Activated CD4-positive, alpha-beta T cell treated with anti-CD3 and anti-CD28 coated beads, Interleukin-2, amount 50 U/mL, for 16 hours (primary cell): ENCODE measurements around the gene EID1.
"Not testable (repeated sequence)": the region's sequence is repeated elsewhere in the genome, so short reads cannot be mapped to it uniquely, and the experiment has no call there.

Source experiments
- DNase-seq: peaks from one replicate; pipeline ENCODE4 v3.0.0-alpha.2; 2020

EID1 gene

DNA sequence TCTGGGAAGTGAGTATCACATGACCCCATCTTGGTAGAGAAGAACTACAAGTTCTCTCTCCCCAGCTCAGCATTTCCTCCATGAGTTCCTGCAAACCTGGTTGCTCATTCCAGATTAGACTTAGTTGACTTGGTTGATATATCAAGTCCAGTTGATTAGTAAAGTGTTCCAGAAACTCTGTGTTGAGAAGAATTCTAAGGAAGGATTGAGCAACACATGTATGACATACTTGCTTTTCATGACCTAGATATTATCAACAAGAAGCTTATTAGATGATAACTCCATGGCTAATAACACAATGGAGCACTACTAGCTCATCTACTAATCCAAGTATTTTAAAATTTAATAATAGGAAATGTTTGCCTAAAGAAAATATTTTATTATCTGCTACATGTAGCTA, 6.4 kb upstream of the EID1 start:
- DNase-seq: no peak

DNA sequence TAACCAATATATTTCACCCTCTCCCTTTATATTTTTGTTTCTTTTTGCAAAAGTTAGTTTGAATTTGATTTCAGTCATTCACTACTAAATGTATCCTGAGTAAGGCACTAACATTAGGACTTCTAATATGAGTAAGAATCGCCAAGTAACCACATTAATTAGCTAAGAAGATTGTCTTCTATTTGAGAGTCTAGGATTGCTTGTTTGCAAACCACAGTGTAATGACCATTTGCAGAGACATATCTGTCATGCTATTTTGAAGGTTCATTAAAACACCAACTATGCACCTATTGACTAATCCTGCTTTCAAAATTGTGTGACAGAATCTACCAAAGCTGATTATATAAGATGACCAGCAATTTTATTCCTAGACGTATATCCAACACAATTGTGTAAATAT, 5.3 kb upstream of the EID1 start:
- no peak for DNase-seq

DNA sequence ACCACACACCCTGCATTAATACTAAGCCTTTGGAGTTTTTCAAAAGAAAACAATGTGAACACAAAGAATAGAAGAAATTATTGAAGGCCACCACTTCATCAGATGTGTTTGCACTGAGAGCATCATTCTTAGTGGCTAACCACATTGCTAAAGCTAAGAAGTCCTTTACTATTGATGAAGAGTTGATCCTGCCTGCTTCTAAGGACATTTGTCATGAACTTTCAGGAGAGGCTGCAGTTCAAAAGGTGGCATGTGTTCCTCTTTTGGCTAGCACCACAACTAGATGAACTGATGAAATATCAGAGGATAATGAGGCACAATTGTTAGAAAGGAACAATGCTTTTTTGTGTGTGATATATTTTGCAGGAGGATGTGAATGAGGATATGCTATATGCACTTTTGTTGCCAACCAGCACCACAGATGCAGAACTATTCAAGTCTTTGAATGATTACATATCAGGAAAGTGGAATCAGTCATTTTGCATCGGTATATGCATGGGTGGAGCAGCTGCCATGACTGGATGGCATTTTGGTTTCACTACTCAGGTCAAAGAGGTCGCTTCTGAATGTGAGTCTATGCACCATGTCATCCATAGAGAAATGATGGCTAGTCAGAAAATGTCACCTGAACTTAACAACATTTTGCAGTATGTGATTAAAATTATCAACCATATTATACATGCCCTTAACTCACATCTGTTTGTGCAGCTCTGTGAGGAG, 2.5 kb upstream of the EID1 start:
- peak; percentile 42 for DNase-seq

DNA sequence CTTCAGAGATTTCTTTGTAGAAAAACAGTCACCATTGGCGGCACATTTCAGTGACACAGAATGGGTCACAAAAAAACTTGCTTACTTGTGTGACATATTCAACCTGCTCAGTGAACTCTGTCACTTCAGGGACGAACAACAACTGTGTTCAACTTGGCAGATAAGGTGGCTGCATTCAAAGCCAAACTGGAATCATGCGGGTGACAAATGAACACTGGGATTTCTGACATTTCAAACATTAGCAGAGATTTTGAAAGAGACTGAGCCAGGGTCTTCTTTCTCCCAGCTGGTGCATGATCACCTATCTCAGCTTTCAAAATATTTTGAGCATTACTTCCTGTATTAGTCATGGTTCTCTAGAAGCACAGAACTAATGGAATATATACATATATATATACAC, 1.9 kb upstream of the EID1 start:
- no peak for DNase-seq

DNA sequence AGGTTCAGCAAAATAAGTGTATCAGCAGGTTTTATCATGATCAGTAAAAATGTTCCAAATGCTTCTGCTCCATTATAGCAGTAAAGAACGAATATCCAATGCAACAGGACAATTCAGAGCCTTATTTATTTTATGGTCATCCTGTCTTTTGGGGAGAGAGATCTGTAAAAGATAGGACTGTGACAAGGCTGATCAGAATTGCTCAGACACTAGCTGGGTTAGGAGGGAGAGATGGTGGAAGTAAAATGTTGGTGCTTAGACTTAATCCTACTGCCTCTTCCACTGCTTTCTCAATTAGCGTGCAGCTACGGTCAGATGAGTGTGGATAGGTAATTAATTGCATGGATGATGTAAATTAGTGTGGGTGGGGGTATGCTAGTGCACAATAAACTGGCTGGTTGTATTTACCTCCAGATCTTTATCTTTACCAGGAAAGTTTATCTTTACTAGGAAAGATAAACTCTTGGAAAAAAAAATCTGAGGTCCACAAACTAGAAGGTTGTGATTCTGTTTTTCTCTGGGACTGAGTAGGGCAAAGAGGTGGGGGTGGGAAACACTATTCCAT, 2.2 kb downstream of the EID1 start:
- DNase-seq: no peak

DNA sequence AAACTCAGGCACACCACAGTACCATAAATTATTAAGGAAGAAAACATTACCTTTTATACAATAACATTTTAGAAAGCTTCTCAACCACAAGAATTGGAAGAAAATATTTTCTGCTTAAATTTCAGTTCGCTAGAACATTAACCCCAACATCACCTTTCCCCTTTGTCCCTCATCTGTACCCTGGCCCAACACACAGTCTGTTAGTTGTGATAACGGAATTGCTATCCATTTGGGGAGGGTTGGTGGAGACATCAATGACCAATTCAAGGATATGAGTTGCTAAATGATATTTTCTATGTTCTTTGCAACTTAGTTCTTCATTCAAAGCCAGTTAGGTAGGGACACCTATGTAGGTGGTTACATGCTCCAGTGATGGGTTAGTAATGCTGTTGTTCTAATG, 5.8 kb downstream of the EID1 start:
- DNase-seq: no peak

DNA sequence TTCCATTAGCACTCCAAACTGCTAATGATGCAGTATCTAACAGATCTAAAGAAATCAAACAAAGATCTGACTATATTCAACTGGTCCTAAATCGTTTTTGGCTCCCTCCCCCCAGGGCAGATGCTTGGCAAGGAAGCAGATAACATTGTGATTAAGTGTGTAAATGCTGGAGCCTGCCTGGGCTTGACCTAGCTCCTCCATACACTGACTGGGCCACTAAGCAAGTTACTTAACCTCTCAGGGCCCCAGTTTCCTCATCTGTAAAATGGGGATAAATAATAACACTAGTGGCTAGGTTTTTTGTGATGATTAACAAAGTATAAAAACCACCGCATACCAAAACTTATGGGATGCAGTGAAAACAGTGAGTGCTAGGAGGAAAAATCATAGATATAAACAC, 9.2 kb downstream of the EID1 start:
- no peak for DNase-seq

DNA sequence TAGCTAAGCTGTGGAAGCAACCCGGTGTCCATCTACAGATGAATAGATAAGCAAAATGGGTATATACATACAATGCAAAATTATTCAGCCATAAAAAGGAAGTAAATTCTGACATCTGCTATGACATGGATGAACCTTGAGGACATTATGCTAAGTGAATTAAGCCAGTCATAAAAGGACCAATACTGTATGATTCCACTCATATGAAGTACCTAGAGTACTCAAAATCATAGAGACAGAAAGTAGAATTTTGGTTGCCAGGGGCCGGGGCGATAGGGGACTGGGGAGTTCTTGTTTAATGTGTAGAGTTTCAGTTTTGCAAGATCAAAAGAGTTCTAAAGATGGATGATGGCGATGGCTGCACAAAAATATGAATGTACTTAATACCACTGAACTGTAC, 10.3 kb downstream of the EID1 start:
- peak; percentile 65 for DNase-seq

DNA sequence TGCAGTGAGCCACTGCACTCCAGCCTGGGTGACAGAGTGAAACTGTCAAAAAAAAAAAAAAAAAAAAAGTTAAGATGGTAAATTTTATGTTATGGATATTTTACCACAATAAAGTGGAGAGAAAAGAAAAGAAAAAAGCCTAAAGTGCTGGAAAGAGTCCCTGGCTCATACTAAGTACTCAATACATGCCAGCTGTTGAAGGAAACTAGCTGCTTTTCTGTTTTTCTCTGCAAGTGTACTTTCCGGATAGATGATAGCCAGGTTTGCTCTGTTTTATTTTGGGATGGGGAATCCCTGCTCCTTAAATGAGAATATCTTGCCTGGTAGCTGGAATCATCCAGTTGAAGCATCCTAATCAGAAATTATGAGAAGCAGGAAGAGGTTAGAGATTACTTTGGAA, 10.9 kb downstream of the EID1 start:
- no peak for DNase-seq

DNA sequence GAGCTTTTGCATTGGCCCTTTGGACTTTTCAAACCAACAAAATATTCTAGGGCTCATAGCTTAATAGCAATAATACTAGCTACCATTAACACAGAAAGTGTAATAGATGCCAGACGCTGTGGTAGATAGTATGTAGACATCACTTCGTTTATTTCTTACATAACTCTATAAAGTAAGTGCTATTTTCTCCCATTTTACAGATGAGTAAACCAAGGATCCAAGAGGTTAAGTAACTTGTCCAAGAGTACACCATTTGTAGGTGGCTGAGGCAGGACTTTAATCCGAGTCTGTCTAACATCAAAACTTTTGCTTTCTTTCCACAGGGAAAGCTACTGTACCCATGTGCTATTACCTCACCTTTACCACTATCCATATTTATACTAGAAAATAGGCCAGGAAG, 12.0 kb downstream of the EID1 start:
- no peak for DNase-seq

DNA sequence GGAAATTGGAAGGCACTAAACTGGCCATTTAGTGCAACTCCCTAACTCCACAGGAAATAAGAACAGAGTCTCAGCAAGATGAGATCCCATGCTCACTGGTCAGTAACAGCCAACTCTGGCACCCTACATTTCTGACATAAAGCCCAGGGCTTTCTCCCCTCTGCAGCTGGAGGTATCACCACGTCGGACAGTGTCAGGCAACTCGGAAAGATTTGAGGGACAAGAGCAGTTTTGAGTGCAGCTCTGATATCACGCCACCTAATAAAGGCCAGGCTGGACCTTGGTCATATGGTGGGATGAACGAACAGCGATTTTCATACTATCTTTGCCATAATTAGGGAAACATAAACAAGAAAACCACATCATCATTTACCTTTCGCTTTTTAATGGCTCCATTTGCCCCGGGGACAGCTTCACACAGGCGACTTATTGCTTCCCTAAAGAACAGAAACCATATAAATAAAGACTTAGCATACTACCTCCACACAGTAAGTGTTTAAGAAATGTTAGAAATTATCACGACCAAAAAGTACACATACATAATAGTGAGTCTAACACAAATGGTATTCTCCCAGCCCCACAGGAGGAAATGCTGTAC, 12.5 kb downstream of the EID1 start:
- DNase-seq: no peak

DNA sequence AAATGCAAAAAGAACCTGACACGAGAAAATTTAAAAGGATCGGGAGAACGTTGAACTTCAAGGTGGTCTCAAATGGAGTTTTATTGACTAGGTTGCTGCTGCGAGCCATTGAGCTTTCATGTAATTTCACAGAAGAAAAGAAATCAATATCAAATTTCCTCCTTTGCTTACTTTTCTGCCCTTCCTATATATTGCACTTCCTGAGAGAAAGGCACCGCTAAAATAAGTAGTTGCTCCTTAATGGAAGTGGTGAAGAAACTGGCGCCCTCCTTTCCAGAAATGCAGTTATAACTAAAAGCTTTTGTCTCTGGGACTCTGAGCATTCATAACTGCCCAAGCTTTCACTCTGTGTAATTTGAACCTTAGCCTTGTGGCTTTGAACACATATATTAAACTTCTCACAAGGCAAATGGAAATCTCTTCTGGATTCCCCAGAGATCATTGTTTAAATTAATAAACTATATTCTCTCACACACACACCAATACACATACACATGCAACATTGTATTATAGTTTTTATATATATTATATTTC, 13.4 kb downstream of the EID1 start:
- no peak for DNase-seq

DNA sequence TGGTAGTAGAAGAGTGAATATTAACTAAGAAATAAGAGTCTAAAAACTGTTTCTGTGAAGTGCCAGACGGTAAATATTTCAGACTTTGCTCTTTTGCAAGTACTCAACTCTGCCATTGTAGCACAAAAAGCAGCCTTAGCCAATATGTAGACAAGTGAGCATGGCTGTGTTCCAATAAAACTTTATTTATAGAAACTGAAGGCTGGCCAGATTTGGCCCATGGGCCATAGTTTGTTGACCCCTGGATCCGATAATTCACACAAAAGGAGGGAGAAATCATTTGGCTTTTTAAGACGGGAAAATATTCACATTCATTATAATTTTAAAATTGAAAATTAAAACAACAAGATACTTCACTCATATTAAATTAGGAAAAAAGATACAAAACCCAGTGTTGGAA, 15.4 kb downstream of the EID1 start:
- no peak for DNase-seq

DNA sequence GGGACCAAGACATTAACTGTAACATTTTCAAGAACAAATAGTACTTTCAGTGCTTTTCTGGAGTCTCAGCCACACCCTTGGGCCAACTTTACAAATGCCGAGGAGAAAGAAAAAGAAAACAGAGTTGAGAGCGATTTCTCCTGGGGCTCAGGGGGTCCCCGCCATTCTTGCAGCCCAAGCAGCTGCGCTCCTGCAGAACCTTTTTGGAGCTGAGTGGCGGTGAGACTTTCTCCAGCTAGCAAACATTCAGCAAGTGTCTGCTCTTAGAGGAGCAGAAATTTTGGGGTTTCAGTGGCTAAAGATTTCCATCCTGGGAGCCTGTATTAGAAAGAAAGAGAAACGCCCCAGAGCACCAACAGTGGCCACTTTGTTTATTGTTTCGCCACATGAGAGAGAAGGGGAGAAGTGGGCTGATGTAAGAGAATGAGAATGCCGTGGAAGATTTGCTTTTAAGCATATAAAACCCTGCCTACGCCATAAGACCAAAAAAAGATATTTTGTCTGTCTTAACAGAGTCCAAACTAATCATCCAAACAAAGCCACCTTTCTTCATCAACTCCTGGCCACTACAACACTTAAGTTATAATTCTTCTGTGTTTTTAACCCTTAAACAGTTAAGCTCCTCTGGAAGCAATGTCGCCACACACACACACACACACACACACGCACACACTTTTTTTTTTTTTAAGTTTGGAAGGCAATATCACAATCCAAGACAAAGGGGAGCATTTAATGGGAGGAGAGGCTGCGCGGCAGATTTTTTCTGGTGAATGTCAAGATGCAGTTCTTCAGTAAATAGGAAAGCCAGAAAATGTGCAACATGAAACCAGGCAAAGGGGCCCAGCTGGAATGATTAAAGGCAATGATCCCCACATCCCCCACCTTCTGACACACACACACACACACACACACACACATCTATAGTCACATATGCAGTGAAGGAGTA, 19.2 kb downstream of the EID1 start:
- DNase-seq: no peak

DNA sequence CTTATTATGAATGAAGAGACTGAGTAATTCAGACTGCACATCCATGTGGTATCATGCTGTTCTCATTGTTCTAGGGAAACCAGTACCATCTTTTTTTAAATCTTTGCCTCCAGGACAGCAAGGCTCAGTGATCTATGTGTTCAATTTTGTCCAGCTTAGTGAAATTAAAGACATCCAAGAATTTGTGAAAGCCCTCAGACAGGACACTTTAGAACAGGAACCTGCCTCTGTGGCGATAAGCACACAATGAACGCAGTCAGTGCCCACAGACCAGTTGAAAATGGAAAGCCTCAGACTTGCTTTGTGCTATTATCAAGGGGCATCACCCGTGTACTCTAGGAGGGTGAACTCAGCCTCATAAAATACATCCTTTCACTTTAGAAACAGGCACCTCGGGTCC, 20.1 kb downstream of the EID1 start:
- DNase-seq: no peak

DNA sequence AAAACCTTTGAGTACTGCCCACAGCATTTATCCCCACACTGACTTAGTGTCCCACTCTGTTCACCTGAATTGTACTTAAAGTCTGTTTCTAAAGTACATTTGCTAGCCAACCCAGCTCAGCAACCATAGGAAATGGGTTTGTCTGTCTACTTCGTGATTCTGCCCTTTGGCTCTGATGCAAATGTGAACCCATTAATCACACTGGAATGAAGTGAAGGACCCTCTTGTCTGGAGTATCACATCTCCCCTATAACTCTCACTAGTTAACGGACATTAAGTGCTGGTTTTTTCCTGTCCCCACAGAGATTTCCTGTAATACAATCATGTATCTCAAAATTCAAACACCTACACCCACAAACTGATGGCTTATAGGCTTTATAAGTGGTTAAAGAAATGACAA, 20.5 kb downstream of the EID1 start:
- DNase-seq: no peak

DNA sequence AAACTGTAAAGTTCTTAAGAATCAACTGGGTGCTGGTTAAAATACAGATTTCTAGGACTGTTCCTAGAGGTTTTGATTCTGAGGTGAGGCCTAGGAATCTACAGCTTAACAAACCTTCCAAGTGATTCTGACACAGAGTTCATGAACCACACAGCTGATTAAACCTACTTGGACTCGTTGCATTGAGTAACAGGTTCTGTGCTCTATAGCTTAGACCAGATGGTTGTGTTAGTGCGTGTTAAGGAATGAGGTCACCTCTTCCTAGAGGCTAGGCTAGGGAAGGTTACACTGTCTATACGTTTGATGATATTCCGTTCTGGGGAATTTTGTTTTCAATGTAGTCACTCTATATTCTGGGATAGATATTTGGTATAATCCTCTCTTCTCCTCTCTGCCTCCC, 21.9 kb downstream of the EID1 start:
- no peak for DNase-seq

DNA sequence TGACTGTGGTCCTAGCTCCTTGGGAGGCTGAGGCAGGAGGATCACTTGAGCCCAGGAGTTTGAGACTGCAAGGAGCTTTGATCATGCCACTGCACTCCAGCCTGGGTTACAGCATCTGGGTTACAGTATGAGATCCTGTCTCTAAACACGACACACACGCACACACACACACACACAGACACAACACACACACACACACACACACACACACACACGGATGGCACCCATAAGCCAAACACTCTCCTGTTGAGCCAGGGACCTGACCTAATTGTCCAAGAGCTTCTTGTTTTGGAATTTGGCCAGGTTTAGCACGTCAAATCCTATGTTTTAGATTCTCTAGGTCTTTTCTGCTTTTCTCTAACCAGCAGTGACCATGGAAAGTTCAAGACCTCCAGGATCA, 26.8 kb downstream of the EID1 start:
- no peak for DNase-seq

DNA sequence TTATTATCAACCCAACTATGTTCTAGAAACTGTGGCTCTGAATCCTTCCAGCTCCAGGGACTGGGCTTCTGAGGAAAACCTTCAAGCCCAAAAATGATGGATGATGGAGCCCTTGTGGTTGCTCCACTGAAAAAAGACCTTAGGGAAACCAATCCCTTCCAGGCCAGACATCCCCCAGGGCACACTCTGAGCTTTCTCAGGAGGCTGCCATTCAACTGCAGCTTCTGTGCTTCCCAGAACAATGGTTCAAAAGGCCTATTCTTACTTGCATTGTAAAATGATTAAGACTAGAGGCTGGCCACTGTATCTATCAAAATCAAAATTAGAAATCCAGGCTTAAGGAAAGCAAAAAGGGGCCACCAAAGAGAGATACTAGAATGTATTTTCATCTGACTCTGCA, 27.3 kb downstream of the EID1 start:
- DNase-seq: no peak

DNA sequence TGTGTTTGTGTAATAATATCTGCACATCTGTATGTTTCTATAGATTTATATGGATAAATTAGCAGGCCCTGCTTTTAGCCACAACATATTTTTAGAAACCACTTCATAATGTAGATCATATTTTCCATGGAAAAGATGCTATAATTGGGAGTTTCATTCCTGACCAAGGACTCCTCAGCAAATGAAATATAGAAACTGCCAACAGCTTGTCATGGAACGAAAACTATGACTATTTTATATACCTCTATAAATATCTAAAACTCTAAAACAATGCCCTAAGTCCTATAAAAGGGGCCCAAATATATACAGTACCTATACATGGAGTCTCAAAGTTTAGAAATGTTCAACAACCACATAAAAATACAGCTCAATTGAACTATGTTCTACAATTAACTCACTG, 27.9 kb downstream of the EID1 start:
- DNase-seq: no peak

DNA sequence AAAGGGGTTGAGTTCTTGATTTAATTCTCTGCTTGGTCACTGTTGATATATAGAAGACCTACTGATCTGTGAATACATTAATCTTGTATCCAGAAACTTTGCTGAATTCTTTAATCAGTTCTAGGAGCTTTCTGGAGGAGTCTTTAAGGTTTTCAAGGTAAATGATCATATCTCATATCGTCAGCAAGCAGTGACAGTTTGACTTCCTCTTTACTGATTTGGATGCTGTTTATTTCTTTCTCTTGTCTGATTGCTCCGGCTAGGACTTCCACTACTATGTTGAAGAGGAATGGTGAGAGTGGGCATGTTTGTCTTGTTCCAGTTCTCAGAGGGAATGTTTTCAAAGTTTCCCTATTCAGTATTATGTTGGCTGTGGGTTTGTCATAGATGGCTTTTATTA, 31.4 kb downstream of the EID1 start:
- not testable (repeated sequence) for DNase-seq

DNA sequence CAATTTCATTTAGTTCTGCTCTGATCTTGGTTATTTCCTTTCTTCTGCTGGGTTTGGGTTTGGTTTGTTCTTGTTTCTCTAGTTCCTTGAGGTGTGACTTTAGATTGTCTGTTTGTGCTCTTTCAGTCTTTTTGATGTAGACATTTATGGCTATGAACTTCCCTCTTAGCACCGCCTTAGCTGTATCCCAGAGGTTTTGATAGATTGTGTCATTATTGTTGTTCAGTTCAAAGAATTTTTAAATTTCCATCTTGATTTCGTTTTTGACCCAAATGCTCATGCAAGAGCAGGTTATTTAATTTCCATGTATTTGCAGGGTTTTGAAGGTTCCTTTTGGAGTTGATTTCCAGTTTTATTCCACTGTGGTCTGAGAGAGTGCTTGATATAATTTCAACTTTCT, 32.6 kb downstream of the EID1 start:
- DNase-seq: not testable (repeated sequence)

DNA sequence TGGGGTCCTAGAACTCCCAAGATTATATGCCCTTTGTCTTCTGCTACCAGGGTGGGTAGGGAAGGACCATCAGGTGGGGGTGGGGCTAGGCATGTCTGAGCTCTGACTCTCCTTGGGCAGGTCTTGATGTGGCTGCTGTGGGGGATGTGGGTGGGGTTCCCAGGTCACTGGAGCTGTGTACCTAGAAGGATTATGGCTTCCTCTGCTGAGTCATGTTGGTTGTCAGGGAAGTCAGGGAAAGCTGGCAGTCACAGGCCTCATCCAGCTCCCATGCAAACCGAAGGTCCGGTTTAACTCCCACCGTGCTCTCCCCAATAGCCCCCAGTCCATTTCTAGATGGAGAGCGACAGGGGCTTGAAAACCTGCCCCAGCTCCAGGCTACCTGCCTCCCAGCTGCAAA, 35.2 kb downstream of the EID1 start:
- no peak for DNase-seq
